Measurements from ENCODE around the gene DGUOK. TPM values are rescaled to one million over a fixed set of nuclear protein-coding genes. Genes with fewer than 3 reads are reported as not detected.

DGUOK gene
- total RNA-seq, 1 experiment from 2014 or later = 100 TPM

DNA sequence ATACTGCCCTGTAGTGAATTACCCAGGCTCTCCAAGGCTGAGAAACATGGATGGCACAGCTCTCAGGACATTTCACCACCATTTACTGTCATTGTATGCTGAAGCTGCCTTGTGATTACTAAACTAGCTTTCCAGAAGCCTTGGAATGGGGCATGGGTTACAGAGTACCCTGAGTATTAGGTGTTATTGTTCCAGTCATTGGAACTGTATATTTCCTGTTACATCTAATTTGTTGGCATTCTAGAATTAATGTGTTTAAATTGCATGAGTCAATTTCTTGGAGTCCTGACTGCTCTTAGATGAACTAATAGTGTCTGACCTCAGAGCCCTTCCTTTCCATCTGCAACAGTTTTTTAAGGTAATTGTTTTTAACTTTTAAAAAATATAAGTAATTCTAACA, 9.0 kb downstream of the DGUOK start (continued):
- TF ChIP-seq JUND (IDR thresholded peaks at IDR 0.05) (no peak), POLR2A (IDR thresholded peaks at IDR 0.05; ENCODE audit: borderline replicate concordance, extremely low read depth, insufficient read depth, insufficient read length) (no peak), TCF7L2 (IDR thresholded peaks at IDR 0.05; ENCODE audit: borderline replicate concordance, extremely low read depth, insufficient read depth, insufficient read length) (no peak), CBX3 (IDR thresholded peaks at IDR 0.05; ENCODE audit: low read depth) (no peak)

DNA sequence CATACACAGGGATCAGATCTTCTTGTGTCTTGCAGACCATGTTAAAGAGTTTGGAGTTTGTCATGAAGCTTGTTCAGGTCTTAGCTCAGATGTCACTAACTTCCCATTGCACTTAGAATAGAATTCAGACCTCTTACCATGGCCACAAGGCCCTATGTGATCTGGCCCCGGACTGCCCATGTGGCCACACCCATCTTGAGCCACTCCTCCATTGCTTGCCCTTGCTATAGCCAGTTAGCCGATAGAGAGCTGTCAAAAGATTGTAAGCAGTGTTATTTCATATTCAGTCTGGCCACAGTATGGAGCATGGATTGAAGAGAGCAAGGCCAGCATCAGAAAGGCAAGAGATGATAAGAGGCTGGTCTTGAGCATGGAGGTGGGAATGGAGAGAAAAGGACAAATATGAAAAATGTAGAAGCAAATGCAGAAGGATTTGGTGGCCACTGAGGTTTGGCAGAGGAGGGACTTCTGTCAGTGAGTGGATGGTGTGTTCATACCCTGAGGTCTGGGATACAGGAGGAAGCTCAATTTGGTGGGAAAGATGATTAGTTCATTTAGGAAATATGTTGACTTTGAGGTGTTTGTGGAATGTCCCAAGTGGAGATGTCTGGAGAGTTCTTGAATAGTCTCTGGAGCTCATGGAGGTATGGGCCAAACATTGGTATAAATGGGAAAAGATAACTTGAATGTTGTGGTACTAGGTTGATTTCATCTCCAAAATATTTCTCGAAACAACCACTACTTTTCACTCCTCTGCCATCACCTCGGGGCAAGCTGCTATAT, 10.6 kb downstream of the DGUOK start:
- Histone ChIP-seq H3K9ac (ENCODE audit: low read length) (no peak overlapping the region), H3K9me2 (ENCODE audit: insufficient read depth) (no peaks in the 10 kb centered on the region), H3K27ac (ENCODE audit: low read depth, low read length) (no peak overlapping the region), H3K79me2 (ENCODE audit: insufficient read depth, low read length) (peaks cover 99% of the 10 kb centered on the region), H3K9me3 (ENCODE audit: control insufficient read depth in 1 of 2, insufficient read depth in 1 of 2, low read depth in 1 of 2, low read length in 2 of 2) (no peaks in the 10 kb centered on the region), H3K36me3 (ENCODE audit: control insufficient read depth in 1 of 2, insufficient read depth in 2 of 2, low read length in 2 of 2) (peaks cover 17 to 39% of the 10 kb centered on the region in 2 experiments), H3K4me1 (ENCODE audit: control insufficient read depth in 1 of 2, insufficient read depth in 2 of 2, low read length in 2 of 2) (no peaks in the 10 kb centered on the region; a peak in 1 of 4 replicates), H4K20me1 (ENCODE audit: insufficient read depth) (peaks cover 18% of the 10 kb centered on the region; the same call in 1 of the 2 replicates), H3K4me2 (ENCODE audit: low read length) (no peak overlapping the region), H3K4me3 (replicated peaks in 1 of 2; ENCODE audit: low read depth in 1 of 2, low read length in 2 of 2) (no peak overlapping the region), H3K27me3 (ENCODE audit: insufficient read depth, low read length) (no peaks in the 10 kb centered on the region), H2AFZ (ENCODE audit: low read depth, low read length, poor library complexity, severe bottlenecking) (no peak overlapping the region)
- CTCF ChIA-PET = no interaction called here
- DNase-seq (ENCODE audit: low read depth, low spot score) (no peak), ATAC-seq (no peak)
- POLR2A ChIA-PET = interaction anchor here (1.1 kb wide), 1 partner anchor 10 kb away, joined by 4 read pairs; no protein-coding TSS in a partner anchor
- no TSS peak for BruUV-seq (replicated peaks)
- intact Hi-C loops (cut with micrococcal nuclease) = no loop called here
- RAD21 ChIA-PET (ENCODE audit: low non-redundant PET in 1 of 2, low total read pairs in 2 of 2, uncharacterized antibody in 2 of 2, unreplicated experiment in 2 of 2) = no interaction called here
- no peak for TF ChIP-seq POLR2AphosphoS5 (IDR thresholded peaks at IDR 0.05; ENCODE audit: low read depth, low read length)
- TF ChIP-seq, protein P1, sequence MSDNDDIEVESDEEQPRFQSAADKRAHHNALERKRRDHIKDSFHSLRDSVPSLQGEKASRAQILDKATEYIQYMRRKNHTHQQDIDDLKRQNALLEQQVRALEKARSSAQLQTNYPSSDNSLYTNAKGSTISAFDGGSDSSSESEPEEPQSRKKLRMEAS (IDR thresholded peaks at IDR 0.05) = no peak
- TF ChIP-seq, protein P2, sequence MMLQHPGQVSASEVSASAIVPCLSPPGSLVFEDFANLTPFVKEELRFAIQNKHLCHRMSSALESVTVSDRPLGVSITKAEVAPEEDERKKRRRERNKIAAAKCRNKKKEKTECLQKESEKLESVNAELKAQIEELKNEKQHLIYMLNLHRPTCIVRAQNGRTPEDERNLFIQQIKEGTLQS (IDR thresholded peaks at IDR 0.05) = no peak
- TF ChIP-seq JUND (IDR thresholded peaks at IDR 0.05) = no peak
- no peak for TF ChIP-seq ELF1 (IDR thresholded peaks at IDR 0.05; ENCODE audit: borderline replicate concordance, low read depth)
- TF ChIP-seq SRF (IDR thresholded peaks at IDR 0.05; ENCODE audit: low read depth) = no peak
- TF ChIP-seq EZH2phosphoT487 (IDR thresholded peaks at IDR 0.05; ENCODE audit: borderline replicate concordance) = no peak
- no peak for TF ChIP-seq POLR2A (IDR thresholded peaks at IDR 0.05; ENCODE audit: borderline replicate concordance, extremely low read depth, insufficient read depth, insufficient read length)
- TF ChIP-seq RAD21 (IDR thresholded peaks at IDR 0.05; ENCODE audit: low read depth) = no peak
- no peak for TF ChIP-seq ZNF274 (IDR thresholded peaks at IDR 0.05; ENCODE audit: low read depth, low read length)
- TF ChIP-seq, protein P3, sequence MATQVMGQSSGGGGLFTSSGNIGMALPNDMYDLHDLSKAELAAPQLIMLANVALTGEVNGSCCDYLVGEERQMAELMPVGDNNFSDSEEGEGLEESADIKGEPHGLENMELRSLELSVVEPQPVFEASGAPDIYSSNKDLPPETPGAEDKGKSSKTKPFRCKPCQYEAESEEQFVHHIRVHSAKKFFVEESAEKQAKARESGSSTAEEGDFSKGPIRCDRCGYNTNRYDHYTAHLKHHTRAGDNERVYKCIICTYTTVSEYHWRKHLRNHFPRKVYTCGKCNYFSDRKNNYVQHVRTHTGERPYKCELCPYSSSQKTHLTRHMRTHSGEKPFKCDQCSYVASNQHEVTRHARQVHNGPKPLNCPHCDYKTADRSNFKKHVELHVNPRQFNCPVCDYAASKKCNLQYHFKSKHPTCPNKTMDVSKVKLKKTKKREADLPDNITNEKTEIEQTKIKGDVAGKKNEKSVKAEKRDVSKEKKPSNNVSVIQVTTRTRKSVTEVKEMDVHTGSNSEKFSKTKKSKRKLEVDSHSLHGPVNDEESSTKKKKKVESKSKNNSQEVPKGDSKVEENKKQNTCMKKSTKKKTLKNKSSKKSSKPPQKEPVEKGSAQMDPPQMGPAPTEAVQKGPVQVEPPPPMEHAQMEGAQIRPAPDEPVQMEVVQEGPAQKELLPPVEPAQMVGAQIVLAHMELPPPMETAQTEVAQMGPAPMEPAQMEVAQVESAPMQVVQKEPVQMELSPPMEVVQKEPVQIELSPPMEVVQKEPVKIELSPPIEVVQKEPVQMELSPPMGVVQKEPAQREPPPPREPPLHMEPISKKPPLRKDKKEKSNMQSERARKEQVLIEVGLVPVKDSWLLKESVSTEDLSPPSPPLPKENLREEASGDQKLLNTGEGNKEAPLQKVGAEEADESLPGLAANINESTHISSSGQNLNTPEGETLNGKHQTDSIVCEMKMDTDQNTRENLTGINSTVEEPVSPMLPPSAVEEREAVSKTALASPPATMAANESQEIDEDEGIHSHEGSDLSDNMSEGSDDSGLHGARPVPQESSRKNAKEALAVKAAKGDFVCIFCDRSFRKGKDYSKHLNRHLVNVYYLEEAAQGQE (IDR thresholded peaks at IDR 0.05; ENCODE audit: low read depth) = no peak
- TF ChIP-seq SIN3A (IDR thresholded peaks at IDR 0.05; ENCODE audit: low read depth) = no peak
- TF ChIP-seq SP1 (IDR thresholded peaks at IDR 0.05; ENCODE audit: low read depth) = no peak
- no peak for TF ChIP-seq YY1 (IDR thresholded peaks at IDR 0.05; ENCODE audit: extremely low read depth, insufficient replicate concordance, low read depth, low read length)
- TF ChIP-seq, protein P4, sequence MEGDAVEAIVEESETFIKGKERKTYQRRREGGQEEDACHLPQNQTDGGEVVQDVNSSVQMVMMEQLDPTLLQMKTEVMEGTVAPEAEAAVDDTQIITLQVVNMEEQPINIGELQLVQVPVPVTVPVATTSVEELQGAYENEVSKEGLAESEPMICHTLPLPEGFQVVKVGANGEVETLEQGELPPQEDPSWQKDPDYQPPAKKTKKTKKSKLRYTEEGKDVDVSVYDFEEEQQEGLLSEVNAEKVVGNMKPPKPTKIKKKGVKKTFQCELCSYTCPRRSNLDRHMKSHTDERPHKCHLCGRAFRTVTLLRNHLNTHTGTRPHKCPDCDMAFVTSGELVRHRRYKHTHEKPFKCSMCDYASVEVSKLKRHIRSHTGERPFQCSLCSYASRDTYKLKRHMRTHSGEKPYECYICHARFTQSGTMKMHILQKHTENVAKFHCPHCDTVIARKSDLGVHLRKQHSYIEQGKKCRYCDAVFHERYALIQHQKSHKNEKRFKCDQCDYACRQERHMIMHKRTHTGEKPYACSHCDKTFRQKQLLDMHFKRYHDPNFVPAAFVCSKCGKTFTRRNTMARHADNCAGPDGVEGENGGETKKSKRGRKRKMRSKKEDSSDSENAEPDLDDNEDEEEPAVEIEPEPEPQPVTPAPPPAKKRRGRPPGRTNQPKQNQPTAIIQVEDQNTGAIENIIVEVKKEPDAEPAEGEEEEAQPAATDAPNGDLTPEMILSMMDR (IDR thresholded peaks at IDR 0.05 in 2 of 3, conservative IDR thresholded peaks at IDR 0.05 in 1 of 3; ENCODE audit: borderline replicate concordance in 1 of 3, insufficient read depth in 1 of 3, low read depth in 2 of 3, low read length in 2 of 3) = no peak
- no peak for TF ChIP-seq EGR1 (IDR thresholded peaks at IDR 0.05; ENCODE audit: low read depth)
- no peak for TF ChIP-seq TCF7L2 (IDR thresholded peaks at IDR 0.05; ENCODE audit: borderline replicate concordance, extremely low read depth, insufficient read depth, insufficient read length)

Data from HCT116 (cell line).